HG02840 (cell line): ENCODE results near the gene DCTN2.

Source experiments
- ATAC-seq: cut with Tn5 transposase; IDR thresholded peaks from one replicate; pipeline ENCODE4 v1.9.1; 2021; ENCODE audit warnings: mild to moderate bottlenecking, moderate library complexity, moderate number of reproducible peaks; ENCODE audit not compliant: unreplicated experiment, low FRiP score

The DCTN2 gene

GRCh38 chr12:57550641-57551549 is 3.9 kb upstream of the DCTN2 start:
- no peak for ATAC-seq

DNA sequence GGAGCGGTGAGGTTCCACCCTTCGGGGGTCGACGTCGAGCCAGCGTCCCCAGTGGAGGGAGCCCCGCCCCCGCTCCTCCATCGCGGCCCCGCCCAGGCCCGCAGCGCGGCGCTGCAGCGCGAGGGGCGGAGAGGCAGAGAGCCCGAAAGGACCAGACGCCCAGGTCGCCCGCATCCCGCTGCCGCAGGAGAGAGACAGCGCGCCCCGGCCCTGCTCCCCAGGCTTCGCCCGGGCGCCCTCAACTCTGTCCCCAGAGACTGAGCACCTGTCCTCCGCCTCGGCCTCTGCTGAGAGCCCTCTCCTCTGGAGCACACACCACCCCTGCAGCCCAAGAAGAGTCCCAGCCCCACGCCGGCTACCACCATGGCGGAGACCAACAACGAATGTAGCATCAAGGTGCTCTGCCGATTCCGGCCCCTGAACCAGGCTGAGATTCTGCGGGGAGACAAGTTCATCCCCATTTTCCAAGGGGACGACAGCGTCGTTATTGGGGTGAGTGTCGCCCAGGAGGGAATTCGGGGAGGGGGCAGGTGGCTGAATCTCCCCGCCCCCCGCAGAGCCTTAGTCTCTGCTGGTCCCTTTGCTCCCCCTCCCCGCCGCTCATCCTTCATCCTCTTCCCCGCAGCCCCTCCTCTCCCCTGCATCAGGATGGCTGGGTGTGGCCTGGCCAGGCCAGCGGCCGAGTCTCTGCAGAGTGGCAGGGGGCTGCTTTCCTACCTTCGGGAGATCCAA is 3.1 kb upstream of the DCTN2 start, which contains the start of gene KIF5A:
TSS of gene KIF5A (plus strand) at position 136 of the 732 bp plus-strand sequence. CDS start at position 364, 228 bp downstream.
- ATAC-seq = no peak

- ATAC-seq = no peak
These were observed 2.4 kb upstream of the DCTN2 start for GRCh38 chr12:57549203-57549908.

GRCh38 chr12:57548488-57548887 is 1.5 kb upstream of the DCTN2 start:
- ATAC-seq = no peak

- no peak for ATAC-seq
These were observed 972 bp upstream of the DCTN2 start for GRCh38 chr12:57548013-57548315.

DNA sequence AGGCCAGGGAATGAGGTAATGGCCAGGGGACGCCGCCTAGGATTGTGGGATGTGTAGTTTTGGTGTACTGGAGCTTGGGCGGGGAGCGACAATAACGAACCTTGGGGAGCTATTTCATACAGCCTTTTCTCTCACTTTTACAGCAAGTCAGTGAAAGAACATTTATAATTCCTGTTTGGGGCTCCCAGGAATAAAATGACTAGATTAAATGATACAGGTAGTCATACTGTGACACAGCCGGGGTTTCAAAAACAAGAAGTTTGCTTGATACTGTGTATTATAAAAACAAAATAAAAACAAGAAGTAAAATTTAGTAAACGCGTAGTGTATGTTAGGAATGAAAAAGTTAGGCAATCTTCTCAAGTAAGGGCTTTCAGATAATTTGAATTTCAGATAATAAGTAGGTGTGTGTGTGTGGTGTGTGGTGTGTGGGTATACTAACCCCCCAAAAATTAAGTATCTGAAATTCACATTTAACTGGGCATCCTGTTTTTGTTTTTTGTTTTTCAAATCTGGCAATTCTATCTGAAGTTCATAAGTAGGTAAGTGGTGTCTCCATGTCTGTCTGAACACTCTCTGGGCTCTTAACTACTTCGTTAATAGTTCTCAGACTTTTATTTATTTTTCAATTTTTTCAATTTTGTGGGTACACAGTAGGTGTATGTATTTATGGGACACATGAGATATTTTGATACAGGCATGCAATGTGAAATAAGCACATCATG is 458 bp upstream of the DCTN2 start:
- no peak for ATAC-seq

- ATAC-seq = no peak
These were observed 1.1 kb downstream of the DCTN2 start for GRCh38 chr12:57545809-57546437.

DNA sequence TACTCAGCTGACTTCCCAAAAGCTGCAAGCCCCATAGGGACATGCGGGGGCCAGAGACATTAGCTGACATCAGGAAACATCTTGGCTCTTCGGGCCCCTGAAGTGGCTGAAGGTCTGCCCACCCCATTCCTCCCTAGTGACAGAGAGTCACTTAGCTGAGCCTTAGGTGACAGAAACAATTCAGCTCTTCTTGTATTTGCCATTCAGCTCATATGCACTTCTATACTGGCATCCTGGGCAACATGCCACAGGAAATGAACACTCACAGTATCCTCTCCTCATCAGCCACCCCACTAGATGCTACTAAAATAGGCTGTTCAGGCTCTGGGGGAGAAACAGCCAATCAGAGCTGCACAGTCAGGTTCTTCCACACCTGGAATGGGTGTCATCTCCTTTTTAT is 3.4 kb downstream of the DCTN2 start:
- ATAC-seq = no peak

DNA sequence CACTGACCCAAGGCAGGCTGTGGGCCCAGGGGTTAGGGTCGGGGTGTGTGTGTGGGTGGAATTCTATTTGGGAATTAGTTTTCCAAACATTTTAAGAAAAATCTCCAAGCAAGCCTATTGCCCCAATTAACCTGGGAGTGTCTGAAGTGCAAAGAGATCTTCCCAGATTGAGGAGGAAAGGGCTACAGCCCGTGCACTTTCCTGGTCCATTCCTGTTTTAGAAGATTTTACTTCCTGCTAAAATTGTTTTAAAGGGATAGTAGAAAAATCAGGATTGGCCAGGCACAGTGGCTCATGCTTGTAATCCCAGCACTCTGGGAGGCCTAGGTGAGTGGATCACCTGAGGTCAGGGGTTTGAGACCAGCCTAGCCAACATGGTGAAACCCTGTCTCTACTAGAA is 5.3 kb downstream of the DCTN2 start:
- no peak for ATAC-seq

DNA sequence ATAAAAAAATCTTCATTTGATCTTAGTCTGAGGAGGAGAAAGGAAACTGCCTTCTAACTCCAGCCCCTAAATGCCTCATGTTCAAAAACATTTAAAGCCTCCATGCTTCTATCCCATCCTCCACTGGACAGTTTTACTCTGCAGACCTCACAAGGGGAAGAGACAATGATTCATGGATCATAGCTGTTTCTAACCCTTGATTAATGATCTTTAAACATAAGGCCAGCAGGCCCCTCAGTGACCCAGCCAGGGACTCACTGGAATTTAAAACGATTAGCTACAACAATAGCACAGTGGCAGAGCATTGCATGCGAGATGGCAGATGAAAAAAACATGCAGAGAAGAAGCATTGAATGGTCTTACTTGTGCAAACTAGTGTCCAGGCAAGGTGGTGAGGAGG is 6.0 kb downstream of the DCTN2 start:
- ATAC-seq = no peak

DNA sequence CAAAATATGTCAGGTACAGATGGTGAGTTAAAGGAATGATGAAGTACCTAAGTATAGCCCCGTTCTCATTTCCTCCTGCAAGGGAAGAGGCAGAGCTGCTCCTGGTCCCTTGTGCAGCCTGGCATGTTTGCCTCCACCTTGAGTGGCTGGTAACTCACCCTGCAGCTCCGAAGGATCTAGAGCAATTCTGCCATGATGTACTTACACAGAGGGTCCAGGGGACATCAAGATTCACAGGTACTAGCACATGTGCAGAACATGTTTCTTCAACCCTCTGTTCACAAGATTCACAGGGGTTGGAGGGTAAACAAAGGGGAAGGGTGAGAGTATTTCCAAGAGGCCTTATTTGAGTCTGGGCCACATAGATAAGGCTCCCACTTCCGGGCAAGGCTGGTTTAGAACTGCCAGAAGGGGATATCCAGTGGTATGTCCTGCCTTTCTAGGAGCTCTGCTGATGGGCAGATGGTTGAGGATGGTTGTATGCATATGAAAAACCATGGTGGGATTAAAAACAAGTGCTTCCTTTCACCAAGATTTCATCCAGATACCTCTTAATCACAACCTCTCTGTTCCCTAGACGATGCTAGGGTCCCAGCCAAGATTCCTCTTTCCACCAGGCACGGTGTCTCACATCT is 7.7 kb downstream of the DCTN2 start:
- ATAC-seq = no peak

GRCh38 chr12:57536597-57536942 is 10.4 kb downstream of the DCTN2 start:
- ATAC-seq = no peak

DNA sequence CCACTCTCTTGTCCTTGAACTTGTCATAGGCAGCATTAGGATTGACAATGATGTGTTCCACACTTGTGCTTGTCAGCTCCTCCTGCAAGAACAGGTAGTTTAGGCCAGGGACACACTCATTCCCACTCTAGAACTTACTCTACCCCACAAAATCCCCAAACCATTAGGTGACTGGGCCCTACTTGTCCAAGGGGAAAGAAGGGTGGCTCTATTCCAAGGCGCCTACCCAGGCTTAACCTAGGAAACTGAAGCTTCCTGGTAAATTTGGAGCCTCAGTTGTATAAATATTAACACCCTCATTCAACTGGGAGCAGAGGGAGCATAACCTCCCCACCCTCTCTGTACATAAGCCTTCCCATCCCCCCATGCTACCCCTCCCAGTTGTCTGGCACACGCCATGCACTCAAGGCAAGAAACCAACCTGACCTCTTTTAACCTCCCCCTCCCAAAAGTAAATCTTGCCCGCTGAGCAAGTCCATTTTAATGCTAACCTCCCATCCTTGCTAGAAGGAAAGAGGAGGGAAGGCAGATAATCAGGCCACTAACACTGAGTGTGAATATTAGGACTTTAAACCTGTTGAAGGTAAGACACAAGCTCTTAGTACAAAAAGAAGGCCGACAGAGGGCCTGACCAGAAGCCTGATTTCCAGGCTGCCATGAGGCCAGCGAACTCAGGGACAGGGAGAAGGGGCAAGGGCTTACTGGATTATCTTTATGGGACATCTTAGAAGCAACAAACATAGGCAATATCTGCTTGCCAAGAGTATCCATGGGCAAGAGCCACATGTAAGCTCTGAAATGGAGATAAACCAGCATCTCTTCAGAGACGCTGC is 11.0 kb downstream of the DCTN2 start:
- no peak for ATAC-seq

GRCh38 chr12:57534991-57535543 is 11.9 kb downstream of the DCTN2 start:
- ATAC-seq = no peak

- no peak for ATAC-seq
These were observed 12.7 kb downstream of the DCTN2 start for GRCh38 chr12:57534250-57534649.

- no peak for ATAC-seq
These were observed 13.9 kb downstream of the DCTN2 start for GRCh38 chr12:57533108-57533507.

DNA sequence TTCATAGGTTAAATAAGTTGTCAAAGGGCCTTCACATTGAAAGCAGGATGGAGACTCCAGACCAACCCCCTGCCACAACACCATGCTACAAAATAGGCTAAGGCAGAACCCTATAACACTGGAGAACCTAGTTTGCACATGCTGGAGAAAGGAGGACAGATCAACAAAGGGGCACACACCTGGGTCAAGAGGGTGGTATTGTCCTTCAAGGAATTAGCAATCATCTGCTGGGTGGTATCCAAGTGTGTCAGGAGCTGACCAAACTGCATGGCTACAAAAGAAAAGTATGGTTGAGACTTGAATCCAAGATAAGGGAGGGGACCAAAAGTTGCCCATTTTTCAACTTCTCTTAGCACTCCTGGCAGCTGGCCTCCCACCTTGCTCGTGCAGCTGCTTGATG is 15.2 kb downstream of the DCTN2 start:
- ATAC-seq = no peak

- no peak for ATAC-seq
These were observed 16.4 kb downstream of the DCTN2 start for GRCh38 chr12:57530396-57531142.
